ENCODE data around the gene TRAF3IP1.

GRCh38 chr2:238387332-238387731 is 67.0 kb downstream of the TRAF3IP1 start:
- TF ChIP-seq CTCF (IDR thresholded peaks at IDR 0.05) (no peak), POLR2A (IDR thresholded peaks at IDR 0.05) (no peak), POLR2AphosphoS5 (IDR thresholded peaks at IDR 0.05) (peak in 1 of 2 donors; percentile 61), EP300 (IDR thresholded peaks at IDR 0.05) (peak in 1 of 4 donors; percentile 33)
